ENCODE measurements around the gene CCNB1IP1.

DNA sequence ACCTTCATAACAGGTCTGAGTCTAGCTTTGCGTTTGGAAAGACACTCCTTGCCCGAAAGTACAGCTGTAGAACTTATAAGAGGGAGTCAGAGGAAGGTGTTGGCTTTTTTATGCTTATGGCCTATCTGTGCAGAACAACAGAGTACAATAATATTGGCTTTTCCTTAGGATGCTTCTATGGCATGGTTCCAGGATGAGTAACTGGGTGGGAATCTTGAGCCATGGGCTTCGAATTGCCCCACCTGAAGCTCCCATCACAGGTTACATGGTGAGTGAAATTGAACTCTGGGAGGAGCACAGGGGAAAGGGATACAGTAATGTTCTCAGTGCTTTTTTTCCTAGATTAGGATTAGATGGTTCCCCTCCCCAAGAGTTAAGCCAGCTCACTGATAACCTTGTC, 23.3 kb upstream of the CCNB1IP1 start:
- no peak for TF ChIP-seq POLR2A (IDR thresholded peaks at IDR 0.05)
- TF ChIP-seq, protein P1, sequence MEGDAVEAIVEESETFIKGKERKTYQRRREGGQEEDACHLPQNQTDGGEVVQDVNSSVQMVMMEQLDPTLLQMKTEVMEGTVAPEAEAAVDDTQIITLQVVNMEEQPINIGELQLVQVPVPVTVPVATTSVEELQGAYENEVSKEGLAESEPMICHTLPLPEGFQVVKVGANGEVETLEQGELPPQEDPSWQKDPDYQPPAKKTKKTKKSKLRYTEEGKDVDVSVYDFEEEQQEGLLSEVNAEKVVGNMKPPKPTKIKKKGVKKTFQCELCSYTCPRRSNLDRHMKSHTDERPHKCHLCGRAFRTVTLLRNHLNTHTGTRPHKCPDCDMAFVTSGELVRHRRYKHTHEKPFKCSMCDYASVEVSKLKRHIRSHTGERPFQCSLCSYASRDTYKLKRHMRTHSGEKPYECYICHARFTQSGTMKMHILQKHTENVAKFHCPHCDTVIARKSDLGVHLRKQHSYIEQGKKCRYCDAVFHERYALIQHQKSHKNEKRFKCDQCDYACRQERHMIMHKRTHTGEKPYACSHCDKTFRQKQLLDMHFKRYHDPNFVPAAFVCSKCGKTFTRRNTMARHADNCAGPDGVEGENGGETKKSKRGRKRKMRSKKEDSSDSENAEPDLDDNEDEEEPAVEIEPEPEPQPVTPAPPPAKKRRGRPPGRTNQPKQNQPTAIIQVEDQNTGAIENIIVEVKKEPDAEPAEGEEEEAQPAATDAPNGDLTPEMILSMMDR (IDR thresholded peaks at IDR 0.05), result no peak

Data from lower leg skin (tissue), 3 donors.